ENCODE measurements around the gene HIVEP2.

DNA sequence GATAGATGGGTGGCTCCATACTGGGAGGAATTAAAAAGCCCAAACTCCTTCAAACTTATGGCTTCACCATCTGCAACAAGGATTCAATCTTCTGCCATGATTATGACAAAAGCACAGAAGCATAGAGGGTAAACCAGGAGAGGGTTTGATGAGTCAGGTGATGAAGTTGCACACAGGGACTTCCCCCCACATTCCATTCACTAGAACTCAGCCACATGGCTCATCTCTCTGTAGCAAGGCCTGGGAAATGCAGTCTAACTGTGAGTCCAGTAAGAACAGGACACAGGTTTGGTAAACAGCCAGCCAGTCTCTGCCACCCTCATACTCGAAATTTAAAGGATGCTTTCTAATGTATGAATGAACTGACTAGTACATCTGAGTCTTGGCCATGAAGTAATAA is 142.9 kb downstream of the HIVEP2 start:
- TF ChIP-seq CTCF (conservative IDR thresholded peaks at IDR 0.05; ENCODE audit: low read depth, low read length) (no peak), EZH2phosphoT487 (IDR thresholded peaks at IDR 0.05; ENCODE audit: borderline replicate concordance, low read length) (no peak)

All from PC-3 (cell line).